A549 (cell line): ENCODE results near the gene LIPE. TPM values are rescaled to one million over a fixed set of nuclear protein-coding genes. Genes with fewer than 3 reads are reported as not detected.

Source experiments
- BHLHE40 ChIP-seq: IDR thresholded peaks from 2 replicates; pipeline ENCODE4 v1.6.1; 2012; ENCODE audit warnings: low read depth, low read length, inconsistent platforms
- CBX8 ChIP-seq: fragments of 200-600 bp; sonication (generic); IDR thresholded peaks from 2 replicates; pipeline ENCODE4 v1.6.1; 2016
- CEBPB ChIP-seq, 2 experiments: fragments of >200 bp in 1 of 2; sonication (Bioruptor Twin) in 1 of 2; formaldehyde crosslinking in 1 of 2; IDR thresholded peaks; 2 replicates each; pipeline ENCODE4 v1.6.1; 2012 to 2016
- EHF ChIP-seq: fragments of 250-450 bp; sonication (Bioruptor Pico); IDR thresholded peaks from 2 replicates; pipeline ENCODE4 v1.5.0; 2020; ENCODE audit warnings: mild to moderate bottlenecking
- EHMT2 ChIP-seq: fragments of 200-600 bp; sonication (generic); IDR thresholded peaks from 2 replicates; pipeline ENCODE4 v1.6.1; 2016; ENCODE audit warnings: antibody characterized with exemption, low read depth, mild to moderate bottlenecking, moderate library complexity
- EP300 ChIP-seq, 2 experiments: fragments of >200 bp; sonication (Bioruptor Twin); formaldehyde crosslinking; IDR thresholded peaks; 2 replicates in 1 of 2; 3 replicates in 1 of 2; pipeline ENCODE4 v1.6.1; 2016 to 2017
- ESRRA ChIP-seq: fragments of 150-350 bp; IDR thresholded peaks from 2 replicates; pipeline ENCODE4 v1.6.1; 2014; ENCODE audit warnings: mild to moderate bottlenecking, low read length, borderline replicate concordance
- FOSB ChIP-seq: fragments of 250-450 bp; sonication (Bioruptor Pico); IDR thresholded peaks from 2 replicates; pipeline ENCODE4 v1.5.0; 2020; ENCODE audit warnings: mild to moderate bottlenecking, moderate library complexity
- FOSL2 ChIP-seq, 2 experiments: fragments of 450-650 bp in 1 of 2; fragments of >200 bp in 1 of 2; sonication (Bioruptor Twin) in 1 of 2; formaldehyde crosslinking; IDR thresholded peaks; 2 replicates each; pipeline versions ENCODE4 v1.5.0 to v1.6.1; 2016 to 2020; ENCODE audit warnings: mild to moderate bottlenecking in 1 of 2, moderate library complexity in 1 of 2
- HDAC2 ChIP-seq: fragments of 200-600 bp; sonication (generic); IDR thresholded peaks from 2 replicates; pipeline ENCODE4 v1.6.1; 2016
- HOXA7 ChIP-seq: fragments of 250-450 bp; sonication (Bioruptor Pico); IDR thresholded peaks from 2 replicates; pipeline ENCODE4 v1.5.0; 2020; ENCODE audit warnings: mild to moderate bottlenecking, moderate library complexity
- HOXB13 ChIP-seq: fragments of 250-450 bp; sonication (Bioruptor Pico); IDR thresholded peaks from 2 replicates; pipeline ENCODE4 v1.5.0; 2020; ENCODE audit warnings: low read depth, mild to moderate bottlenecking, moderate library complexity
- JUNB ChIP-seq: fragments of >200 bp; sonication (Bioruptor Twin); formaldehyde crosslinking; IDR thresholded peaks from 2 replicates; pipeline ENCODE4 v1.6.1; 2016
- MAFK ChIP-seq: fragments of 450-650 bp; IDR thresholded peaks from 2 replicates; pipeline ENCODE4 v1.6.1; 2014; ENCODE audit not compliant: partially characterized antibody
- MAZ ChIP-seq: fragments of 150-350 bp; IDR thresholded peaks from 2 replicates; pipeline ENCODE4 v1.6.1; 2014; ENCODE audit warnings: antibody characterized with exemption, low read depth, low read length, borderline replicate concordance
- NPAS2 ChIP-seq: fragments of 250-450 bp; sonication (Bioruptor Pico); IDR thresholded peaks from 2 replicates; pipeline ENCODE4 v1.8.0; 2022; ENCODE audit warnings: mild to moderate bottlenecking, moderate library complexity, borderline replicate concordance
- NR3C1 ChIP-seq: fragments of >200 bp; sonication (Bioruptor Twin); formaldehyde crosslinking; IDR thresholded peaks from 3 replicates; pipeline ENCODE4 v1.6.1; 2017
- PHF8 ChIP-seq: fragments of 200-600 bp; sonication (generic); IDR thresholded peaks from 2 replicates; pipeline ENCODE4 v1.6.1; 2016; ENCODE audit warnings: low read depth, mild to moderate bottlenecking, antibody characterized with exemption, moderate library complexity, borderline replicate concordance
- POLR2AphosphoS2 ChIP-seq: conservative IDR thresholded peaks from 2 replicates; pipeline ENCODE4 v1.6.1; 2012; ENCODE audit warnings: low read length, improper control_type of control experiment, inconsistent platforms
- RAD21 ChIP-seq, 2 experiments: fragments of >200 bp in 1 of 2; sonication (Bioruptor Twin) in 1 of 2; formaldehyde crosslinking in 1 of 2; IDR thresholded peaks in 1 of 2; conservative IDR thresholded peaks in 1 of 2; 2 replicates in 1 of 2; 3 replicates in 1 of 2; pipeline ENCODE4 v1.6.1; 2012 to 2018; ENCODE audit warnings: inconsistent platforms in 1 of 2
- RCOR1 ChIP-seq: fragments of 150-350 bp; IDR thresholded peaks from 2 replicates; pipeline ENCODE4 v1.6.1; 2014; ENCODE audit warnings: antibody characterized with exemption, low read length, low read depth
- RFX5 ChIP-seq: fragments of 450-650 bp; IDR thresholded peaks from 2 replicates; pipeline ENCODE4 v1.7.1; 2014; ENCODE audit warnings: antibody characterized with exemption, mild to moderate bottlenecking, moderate library complexity
- SREBF2 ChIP-seq: fragments of 450-650 bp; IDR thresholded peaks from 2 replicates; pipeline ENCODE4 v1.6.1; 2014; ENCODE audit warnings: mild to moderate bottlenecking, moderate library complexity
- TFCP2L1 ChIP-seq: fragments of 250-450 bp; sonication (Bioruptor Pico); IDR thresholded peaks from 2 replicates; pipeline ENCODE4 v1.5.0; 2021; ENCODE audit warnings: mild to moderate bottlenecking
- TP53 ChIP-seq: fragments of 250-450 bp; sonication (Bioruptor Pico); IDR thresholded peaks from 2 replicates; pipeline ENCODE4 v1.5.0; 2021; ENCODE audit warnings: mild to moderate bottlenecking, moderate library complexity
- ZFP36 ChIP-seq: fragments of 450-650 bp; IDR thresholded peaks from 2 replicates; pipeline ENCODE4 v1.6.1; 2014; ENCODE audit warnings: borderline replicate concordance; ENCODE audit not compliant: partially characterized antibody
- ZSCAN20 ChIP-seq: fragments of 250-450 bp; sonication (Bioruptor Pico); IDR thresholded peaks from 2 replicates; pipeline ENCODE4 v1.8.0; 2022; ENCODE audit warnings: mild to moderate bottlenecking, moderate library complexity
- polyA plus RNA-seq, 4 experiments: library from polyadenylated mRNA; depleted of rRNA in 3 of 4; stranded (reverse); fragments of >200 nt; fragmentation: RNase III in 1 of 4; extraction: RNeasy Plus Mini Kit Qiagen cat#74134 plus additional on column Dnase treatment in 1 of 4; gene quantifications; 2 replicates in 3 of 4; 3 replicates in 1 of 4; pipeline ENCODE4 v1.2.3, GENCODE V29; 2011 to 2017
- TF ChIP-seq, protein P1 (sequence below): fragments of >200 bp; sonication (Bioruptor Twin); formaldehyde crosslinking; IDR thresholded peaks from 3 replicates; pipeline ENCODE4 v1.6.1; 2016
- TF ChIP-seq, protein P2 (sequence below): fragments of 450-650 bp; IDR thresholded peaks from 2 replicates; pipeline ENCODE4 v1.6.1; 2014; ENCODE audit warnings: antibody characterized with exemption
- TF ChIP-seq, protein P3 (sequence below): fragments of 200-600 bp; sonication (generic); IDR thresholded peaks from 2 replicates; pipeline ENCODE4 v1.6.1; 2016; ENCODE audit warnings: antibody characterized with exemption, mild to moderate bottlenecking, moderate library complexity
- TF ChIP-seq, protein P4 (sequence below): IDR thresholded peaks from 2 replicates; pipeline ENCODE4 v1.6.1; 2012
- TF ChIP-seq, protein P5 (sequence below): fragments of 150-350 bp; IDR thresholded peaks from 2 replicates; pipeline ENCODE4 v1.6.1; 2014; ENCODE audit warnings: low read depth, mild to moderate bottlenecking, low read length
- TF ChIP-seq, protein P6 (sequence below): fragments of >200 bp; sonication (Bioruptor Twin); formaldehyde crosslinking; IDR thresholded peaks from 2 replicates; pipeline ENCODE4 v1.6.1; 2016
- TF ChIP-seq, protein P7 (sequence below): IDR thresholded peaks from 2 replicates; pipeline ENCODE4 v1.6.1; 2012

LIPE gene
- polyA plus RNA-seq, 2 of the 4 experiments (the other 2 are of a cell fraction): 1.6 to 3.2 TPM

DNA sequence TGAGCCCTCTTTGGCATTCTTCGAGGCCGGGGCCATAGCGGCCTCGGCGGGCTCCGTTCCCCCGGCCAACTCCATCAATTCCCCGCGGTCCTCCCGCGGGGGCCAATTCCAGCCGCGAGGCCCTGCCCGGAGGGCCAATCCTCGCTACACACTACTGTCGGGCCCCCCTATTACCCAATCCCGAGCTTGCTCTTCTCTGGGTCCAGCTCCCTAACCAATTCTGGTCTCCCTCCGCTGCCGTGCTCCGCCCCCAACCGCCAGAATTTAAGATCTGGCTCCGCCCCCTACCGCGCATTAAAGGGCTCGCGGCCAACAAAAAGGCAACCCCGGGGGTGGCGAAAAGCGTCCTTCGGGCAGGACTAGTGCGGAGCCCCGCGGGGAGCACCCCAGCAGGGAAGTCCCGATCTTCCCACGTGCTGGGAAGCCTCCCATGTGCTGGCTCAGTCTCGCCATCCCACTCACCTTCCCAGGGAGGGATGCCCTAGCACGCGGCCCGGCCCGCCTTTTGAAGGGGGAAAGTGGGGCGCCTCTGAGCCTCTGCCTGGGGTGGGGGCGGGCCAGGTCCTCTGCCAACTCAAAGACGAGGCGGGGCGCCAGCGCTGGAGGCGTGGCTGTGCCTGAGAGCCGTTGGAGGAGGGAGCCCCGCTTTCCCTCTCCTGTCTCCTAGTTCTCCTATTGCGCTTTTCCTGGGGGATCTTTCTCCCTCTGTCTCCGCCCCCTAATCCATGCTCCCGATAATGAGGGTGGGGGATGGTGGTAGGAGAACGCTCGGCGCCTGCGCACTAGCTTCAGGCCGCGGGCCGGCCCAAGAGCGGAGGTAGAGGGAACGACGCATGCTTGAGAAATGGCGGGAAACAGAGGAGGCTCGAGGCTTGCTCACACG, 3.5 kb downstream of the LIPE start (continued):
- TF ChIP-seq RAD21 (conservative IDR thresholded peaks at IDR 0.05 in 1 of 2, IDR thresholded peaks at IDR 0.05 in 1 of 2) (no peak), CBX8 (no peak), ZFP36 (no peak), EP300 (IDR thresholded peaks at IDR 0.05) (no peak), JUNB (no peak), NR3C1 (no peak), EHF (CRISPR knock-in tag) (peak; percentile 67; the same call in 1 of the 2 replicates), HOXB13 (CRISPR knock-in tag) (peak; percentile 53; the same call in 1 of the 2 replicates), SREBF2 (no peak), FOSL2 (IDR thresholded peaks at IDR 0.05) (no peak), FOSL2 (CRISPR knock-in tag; IDR thresholded peaks at IDR 0.05) (no peak), ZSCAN20 (CRISPR knock-in tag) (no peak), HOXA7 (CRISPR knock-in tag) (peak; percentile 59; the same call in 1 of the 2 replicates), POLR2AphosphoS2 (no peak), TP53 (CRISPR knock-in tag) (no peak), BHLHE40 (no peak), PHF8 (0 out of 2 replicates have a peak, but pooled peaks have one; percentile 23), TFCP2L1 (peak; percentile 48; the same call in 1 of the 2 replicates), RCOR1 (no peak), RFX5 (no peak), NPAS2 (CRISPR knock-in tag) (no peak), ESRRA (no peak), CEBPB (IDR thresholded peaks at IDR 0.05) (peak; percentile 38 to 68; a peak in 2 of 4 replicates), MAZ (no peak), HDAC2 (no peak), EHMT2 (no peak), FOSB (CRISPR knock-in tag) (no peak), MAFK (no peak)
- TF ChIP-seq, protein P1, sequence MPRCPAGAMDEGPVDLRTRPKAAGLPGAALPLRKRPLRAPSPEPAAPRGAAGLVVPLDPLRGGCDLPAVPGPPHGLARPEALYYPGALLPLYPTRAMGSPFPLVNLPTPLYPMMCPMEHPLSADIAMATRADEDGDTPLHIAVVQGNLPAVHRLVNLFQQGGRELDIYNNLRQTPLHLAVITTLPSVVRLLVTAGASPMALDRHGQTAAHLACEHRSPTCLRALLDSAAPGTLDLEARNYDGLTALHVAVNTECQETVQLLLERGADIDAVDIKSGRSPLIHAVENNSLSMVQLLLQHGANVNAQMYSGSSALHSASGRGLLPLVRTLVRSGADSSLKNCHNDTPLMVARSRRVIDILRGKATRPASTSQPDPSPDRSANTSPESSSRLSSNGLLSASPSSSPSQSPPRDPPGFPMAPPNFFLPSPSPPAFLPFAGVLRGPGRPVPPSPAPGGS: no peak
- TF ChIP-seq, protein P2, sequence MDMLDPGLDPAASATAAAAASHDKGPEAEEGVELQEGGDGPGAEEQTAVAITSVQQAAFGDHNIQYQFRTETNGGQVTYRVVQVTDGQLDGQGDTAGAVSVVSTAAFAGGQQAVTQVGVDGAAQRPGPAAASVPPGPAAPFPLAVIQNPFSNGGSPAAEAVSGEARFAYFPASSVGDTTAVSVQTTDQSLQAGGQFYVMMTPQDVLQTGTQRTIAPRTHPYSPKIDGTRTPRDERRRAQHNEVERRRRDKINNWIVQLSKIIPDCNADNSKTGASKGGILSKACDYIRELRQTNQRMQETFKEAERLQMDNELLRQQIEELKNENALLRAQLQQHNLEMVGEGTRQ: peak; percentile 30; the same call in 1 of the 2 replicates
- TF ChIP-seq, protein P3, sequence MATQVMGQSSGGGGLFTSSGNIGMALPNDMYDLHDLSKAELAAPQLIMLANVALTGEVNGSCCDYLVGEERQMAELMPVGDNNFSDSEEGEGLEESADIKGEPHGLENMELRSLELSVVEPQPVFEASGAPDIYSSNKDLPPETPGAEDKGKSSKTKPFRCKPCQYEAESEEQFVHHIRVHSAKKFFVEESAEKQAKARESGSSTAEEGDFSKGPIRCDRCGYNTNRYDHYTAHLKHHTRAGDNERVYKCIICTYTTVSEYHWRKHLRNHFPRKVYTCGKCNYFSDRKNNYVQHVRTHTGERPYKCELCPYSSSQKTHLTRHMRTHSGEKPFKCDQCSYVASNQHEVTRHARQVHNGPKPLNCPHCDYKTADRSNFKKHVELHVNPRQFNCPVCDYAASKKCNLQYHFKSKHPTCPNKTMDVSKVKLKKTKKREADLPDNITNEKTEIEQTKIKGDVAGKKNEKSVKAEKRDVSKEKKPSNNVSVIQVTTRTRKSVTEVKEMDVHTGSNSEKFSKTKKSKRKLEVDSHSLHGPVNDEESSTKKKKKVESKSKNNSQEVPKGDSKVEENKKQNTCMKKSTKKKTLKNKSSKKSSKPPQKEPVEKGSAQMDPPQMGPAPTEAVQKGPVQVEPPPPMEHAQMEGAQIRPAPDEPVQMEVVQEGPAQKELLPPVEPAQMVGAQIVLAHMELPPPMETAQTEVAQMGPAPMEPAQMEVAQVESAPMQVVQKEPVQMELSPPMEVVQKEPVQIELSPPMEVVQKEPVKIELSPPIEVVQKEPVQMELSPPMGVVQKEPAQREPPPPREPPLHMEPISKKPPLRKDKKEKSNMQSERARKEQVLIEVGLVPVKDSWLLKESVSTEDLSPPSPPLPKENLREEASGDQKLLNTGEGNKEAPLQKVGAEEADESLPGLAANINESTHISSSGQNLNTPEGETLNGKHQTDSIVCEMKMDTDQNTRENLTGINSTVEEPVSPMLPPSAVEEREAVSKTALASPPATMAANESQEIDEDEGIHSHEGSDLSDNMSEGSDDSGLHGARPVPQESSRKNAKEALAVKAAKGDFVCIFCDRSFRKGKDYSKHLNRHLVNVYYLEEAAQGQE: no peak
- TF ChIP-seq, protein P4, sequence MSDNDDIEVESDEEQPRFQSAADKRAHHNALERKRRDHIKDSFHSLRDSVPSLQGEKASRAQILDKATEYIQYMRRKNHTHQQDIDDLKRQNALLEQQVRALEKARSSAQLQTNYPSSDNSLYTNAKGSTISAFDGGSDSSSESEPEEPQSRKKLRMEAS: peak; percentile 91
- TF ChIP-seq, protein P5, sequence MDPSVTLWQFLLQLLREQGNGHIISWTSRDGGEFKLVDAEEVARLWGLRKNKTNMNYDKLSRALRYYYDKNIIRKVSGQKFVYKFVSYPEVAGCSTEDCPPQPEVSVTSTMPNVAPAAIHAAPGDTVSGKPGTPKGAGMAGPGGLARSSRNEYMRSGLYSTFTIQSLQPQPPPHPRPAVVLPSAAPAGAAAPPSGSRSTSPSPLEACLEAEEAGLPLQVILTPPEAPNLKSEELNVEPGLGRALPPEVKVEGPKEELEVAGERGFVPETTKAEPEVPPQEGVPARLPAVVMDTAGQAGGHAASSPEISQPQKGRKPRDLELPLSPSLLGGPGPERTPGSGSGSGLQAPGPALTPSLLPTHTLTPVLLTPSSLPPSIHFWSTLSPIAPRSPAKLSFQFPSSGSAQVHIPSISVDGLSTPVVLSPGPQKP: no peak
- TF ChIP-seq, protein P6, sequence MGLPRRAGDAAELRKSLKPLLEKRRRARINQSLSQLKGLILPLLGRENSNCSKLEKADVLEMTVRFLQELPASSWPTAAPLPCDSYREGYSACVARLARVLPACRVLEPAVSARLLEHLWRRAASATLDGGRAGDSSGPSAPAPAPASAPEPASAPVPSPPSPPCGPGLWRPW: no peak
- TF ChIP-seq, protein P7, sequence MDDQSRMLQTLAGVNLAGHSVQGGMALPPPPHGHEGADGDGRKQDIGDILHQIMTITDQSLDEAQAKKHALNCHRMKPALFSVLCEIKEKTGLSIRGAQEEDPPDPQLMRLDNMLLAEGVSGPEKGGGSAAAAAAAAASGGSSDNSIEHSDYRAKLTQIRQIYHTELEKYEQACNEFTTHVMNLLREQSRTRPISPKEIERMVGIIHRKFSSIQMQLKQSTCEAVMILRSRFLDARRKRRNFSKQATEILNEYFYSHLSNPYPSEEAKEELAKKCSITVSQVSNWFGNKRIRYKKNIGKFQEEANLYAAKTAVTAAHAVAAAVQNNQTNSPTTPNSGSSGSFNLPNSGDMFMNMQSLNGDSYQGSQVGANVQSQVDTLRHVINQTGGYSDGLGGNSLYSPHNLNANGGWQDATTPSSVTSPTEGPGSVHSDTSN: no peak
